IMR-90 (cell line): ENCODE data around the gene ZNF385C. TPM values are rescaled to one million over a fixed set of nuclear protein-coding genes. Genes with fewer than 3 reads are reported as not detected.
A peak's percentile ranks its signal among the peaks of the same experiment; 100 is the strongest.

ENCODE experiments used
- ATAC-seq: fragments of 200-7000 bp; cut with Tn5 transposase; 2 replicates; pipeline ENCODE4 v1.9.1; 2020; ENCODE audit warnings: low read depth, mild to moderate bottlenecking, moderate library complexity
- BruUV-seq: library from RNA; stranded (reverse); fragments of 400-500 nt; replicated peaks from 2 replicates; lab custom pipeline; 2021; lab: Mats Ljungman, UMichigan
- CTCF ChIA-PET: fragments of 300-600 bp; formaldehyde crosslinking; extraction: SDS; loops from one replicate; lab custom pipeline; 2021; ENCODE audit warnings: antibody characterized with exemption; lab: Yijun Ruan, JAX
- POLR2A ChIA-PET: fragments of 300-600 bp; sonication (Branson Sonifier 250); formaldehyde crosslinking; loops from one replicate; lab custom pipeline; 2022; ENCODE audit warnings: antibody characterized with exemption; ENCODE audit not compliant: unreplicated experiment; lab: Charles Lee
- DNase-seq: peaks from one replicate; pipeline ENCODE4 v3.0.0; 2013
- H2AFZ ChIP-seq: replicated peaks from 2 replicates; pipeline ENCODE3; 2013; ENCODE audit warnings: low read length, mild to moderate bottlenecking; ENCODE audit not compliant: poor library complexity
- H2AK5ac ChIP-seq: 2 replicates; pipeline ENCODE4 v1.6.1; 2013; ENCODE audit warnings: low read depth, low read length, inconsistent platforms
- H2AK9ac ChIP-seq: replicated peaks from 2 replicates; pipeline ENCODE3; 2013; ENCODE audit warnings: mild to moderate bottlenecking, low read depth, low read length, moderate library complexity; ENCODE audit not compliant: poor library complexity
- H2BK120ac ChIP-seq: 2 replicates; pipeline ENCODE4 v1.6.1; 2013; ENCODE audit warnings: low read depth, low read length, inconsistent platforms
- H2BK15ac ChIP-seq: 3 replicates; pipeline ENCODE4 v1.6.1; 2013; ENCODE audit warnings: low read depth, low read length, inconsistent platforms
- H2BK20ac ChIP-seq: 2 replicates; pipeline ENCODE4 v1.6.1; 2013; ENCODE audit warnings: low read depth, mild to moderate bottlenecking, inconsistent platforms, low read length, moderate library complexity
- H2BK5ac ChIP-seq: 2 replicates; pipeline ENCODE4 v1.6.1; 2013; ENCODE audit warnings: mild to moderate bottlenecking, low read depth, low read length, inconsistent platforms; ENCODE audit not compliant: poor library complexity, severe bottlenecking
- H3K14ac ChIP-seq: replicated peaks from 2 replicates; pipeline ENCODE4 v1.6.1; 2013; ENCODE audit warnings: low read depth, low read length, inconsistent platforms
- H3K18ac ChIP-seq: 2 replicates; pipeline ENCODE4 v1.6.1; 2013; ENCODE audit warnings: low read depth, low read length, control low read depth
- H3K23ac ChIP-seq: 2 replicates; pipeline ENCODE4 v1.6.1; 2013; ENCODE audit warnings: low read depth, low read length, inconsistent platforms
- H3K27ac ChIP-seq: 2 replicates; pipeline ENCODE4 v1.5.1; 2013; ENCODE audit warnings: mild to moderate bottlenecking, control low read depth, low read length; ENCODE audit not compliant: insufficient read depth
- H3K27me3 ChIP-seq: 2 replicates; pipeline ENCODE4 v1.6.1; 2013; ENCODE audit warnings: low read length; ENCODE audit not compliant: control insufficient read depth, insufficient read depth
- H3K36me3 ChIP-seq: 2 replicates; pipeline ENCODE4 v1.6.1; 2013; ENCODE audit warnings: low read length, mixed read lengths; ENCODE audit not compliant: control insufficient read depth, insufficient read depth
- H3K4ac ChIP-seq: 2 replicates; pipeline ENCODE4 v1.6.1; 2013; ENCODE audit warnings: low read depth, low read length, inconsistent platforms
- H3K4me1 ChIP-seq: 2 replicates; pipeline ENCODE4 v1.6.1; 2013; ENCODE audit warnings: low read length, mixed read lengths; ENCODE audit not compliant: control insufficient read depth, insufficient read depth
- H3K4me2 ChIP-seq: 2 replicates; pipeline ENCODE4 v1.6.1; 2013; ENCODE audit warnings: low read depth, mild to moderate bottlenecking, control low read depth, low read length, moderate library complexity
- H3K4me3 ChIP-seq: 2 replicates; pipeline ENCODE4 v1.5.1; 2013; ENCODE audit warnings: low read depth, mild to moderate bottlenecking, control low read depth, low read length, moderate library complexity; ENCODE audit not compliant: insufficient read depth
- H3K56ac ChIP-seq: 2 replicates; pipeline ENCODE4 v1.6.1; 2013; ENCODE audit warnings: low read length, inconsistent platforms; ENCODE audit not compliant: insufficient read depth; ENCODE audit errors: extremely low read depth
- H3K79me1 ChIP-seq, 2 experiments: 2 replicates each; pipeline ENCODE4 v1.6.1; 2013; ENCODE audit warnings: low read length in 2 of 2, inconsistent platforms in 1 of 2, low read depth in 1 of 2
- H3K9ac ChIP-seq: 2 replicates; pipeline ENCODE4 v1.6.1; 2013; ENCODE audit warnings: low read depth, low read length, control low read depth
- H3K9me1 ChIP-seq: 2 replicates; pipeline ENCODE4 v1.6.1; 2013; ENCODE audit warnings: low read length, inconsistent platforms; ENCODE audit not compliant: insufficient read depth
- H3K9me3 ChIP-seq: 2 replicates; pipeline ENCODE4 v1.6.1; 2013; ENCODE audit warnings: low read length; ENCODE audit not compliant: control insufficient read depth, insufficient read depth
- H4K20me1 ChIP-seq: 2 replicates; pipeline ENCODE4 v1.6.1; 2013; ENCODE audit warnings: low read length, inconsistent platforms; ENCODE audit not compliant: insufficient read depth
- H4K5ac ChIP-seq: 2 replicates; pipeline ENCODE4 v1.6.1; 2013; ENCODE audit warnings: mild to moderate bottlenecking, low read depth, low read length, control low read depth
- H4K8ac ChIP-seq, 2 experiments: 2 replicates each; pipeline ENCODE4 v1.6.1; 2013; ENCODE audit warnings: low read depth in 2 of 2, low read length in 2 of 2, control low read depth in 1 of 2, inconsistent platforms in 1 of 2
- H4K91ac ChIP-seq: 2 replicates; pipeline ENCODE4 v1.6.1; 2013; ENCODE audit warnings: low read depth, low read length, inconsistent platforms; ENCODE audit not compliant: insufficient read depth
- BHLHE40 ChIP-seq: fragments of 150-350 bp; IDR thresholded peaks from 2 replicates; pipeline ENCODE4 v1.6.1; 2016; ENCODE audit warnings: mild to moderate bottlenecking, low read depth, low read length
- CEBPB ChIP-seq: IDR thresholded peaks from 2 replicates; pipeline ENCODE4 v1.6.1; 2012; ENCODE audit warnings: low read depth, low read length, improper control_type of control experiment
- CHD1 ChIP-seq: IDR thresholded peaks from 2 replicates; pipeline ENCODE4 v1.6.1; 2012; ENCODE audit warnings: low read depth, low read length, improper control_type of control experiment
- FOS ChIP-seq: fragments of 150-350 bp; IDR thresholded peaks from 2 replicates; pipeline ENCODE4 v1.6.1; 2016; ENCODE audit warnings: low read depth, low read length
- MAFK ChIP-seq: IDR thresholded peaks from 2 replicates; pipeline ENCODE4 v1.6.1; 2012; ENCODE audit warnings: low read depth, low read length, improper control_type of control experiment
- MAZ ChIP-seq: IDR thresholded peaks from 2 replicates; pipeline ENCODE4 v1.6.1; 2012; ENCODE audit warnings: low read depth, mild to moderate bottlenecking, low read length, improper control_type of control experiment, moderate library complexity, borderline replicate concordance
- MXI1 ChIP-seq: IDR thresholded peaks from 2 replicates; pipeline ENCODE4 v1.6.1; 2012; ENCODE audit warnings: low read depth, mild to moderate bottlenecking, low read length, moderate library complexity, borderline replicate concordance
- NFE2L2 ChIP-seq: fragments of 150-350 bp; IDR thresholded peaks from 2 replicates; pipeline ENCODE4 v1.6.1; 2016; ENCODE audit warnings: low read depth, mild to moderate bottlenecking, low read length
- POLR2A ChIP-seq: IDR thresholded peaks from 2 replicates; pipeline ENCODE4 v1.6.1; 2012; ENCODE audit warnings: mild to moderate bottlenecking, low read depth, low read length
- RAD21 ChIP-seq: IDR thresholded peaks from 2 replicates; pipeline ENCODE4 v1.6.1; 2012; ENCODE audit warnings: low read length, improper control_type of control experiment
- RCOR1 ChIP-seq: IDR thresholded peaks from 2 replicates; pipeline ENCODE4 v1.6.1; 2012; ENCODE audit warnings: mild to moderate bottlenecking, low read length, improper control_type of control experiment; ENCODE audit not compliant: insufficient replicate concordance
- RFX5 ChIP-seq: IDR thresholded peaks from 2 replicates; pipeline ENCODE4 v1.8.0; 2012; ENCODE audit warnings: low read depth, mild to moderate bottlenecking, low read length, moderate library complexity
- SMC3 ChIP-seq: fragments of 150-350 bp; IDR thresholded peaks from 2 replicates; pipeline ENCODE4 v1.6.1; 2016; ENCODE audit warnings: low read depth, mild to moderate bottlenecking, antibody characterized with exemption, low read length, moderate library complexity
- WGBS, 2 experiments: methylation state at CpG; one replicate each; pipeline versions ENCODE4 v1.1.5 to v1.1.7; 2013; ENCODE audit warnings: missing lambda C conversion rate in 2 of 2; ENCODE audit not compliant: insufficient read length in 1 of 2; ENCODE audit errors: extremely low coverage in 2 of 2; 5-methylcytosine and 5-hydroxymethylcytosine counted together
- dilution Hi-C: fragments of 300-500 bp; cut with HindIII; formaldehyde crosslinking; loops from one replicate; pipeline ENCODE4 v1.14.3; 2018; ENCODE audit warnings: low sequenced_read_pairs; ENCODE audit not compliant: unreplicated experiment
- in situ Hi-C: fragments of 300-500 bp; cut with MboI; formaldehyde crosslinking; loops from 3 replicates; pipeline ENCODE4 v1.14.3; 2019; ENCODE audit warnings: low sequenced_read_pairs, inconsistent platforms, mixed read lengths
- intact Hi-C: fragments of 100-400 bp; cut with micrococcal nuclease; formaldehyde crosslinking; loops from 2 replicates; pipeline ENCODE4 v1.10.0; 2022
- polyA plus RNA-seq, 3 experiments: library from polyadenylated mRNA; depleted of rRNA; stranded (reverse); fragments of >200 nt; gene quantifications; 2 replicates each; pipeline ENCODE4 v1.2.3, GENCODE V29; 2012; ENCODE audit warnings: low replicate concordance in 1 of 3
- total RNA-seq: library from RNA; depleted of rRNA; stranded (reverse); fragments of >200 nt; gene quantifications from 2 replicates; pipeline ENCODE4 v1.2.3, GENCODE V29; 2012
- TF ChIP-seq, protein P1 (sequence below): conservative IDR thresholded peaks from 2 replicates; pipeline ENCODE4 v1.5.1; 2012; ENCODE audit warnings: mild to moderate bottlenecking, low read depth, low read length, improper control_type of control experiment
- TF ChIP-seq, protein P2 (sequence below): fragments of 150-350 bp; IDR thresholded peaks from 2 replicates; pipeline ENCODE4 v1.6.1; 2016; ENCODE audit warnings: low read depth, mild to moderate bottlenecking, low read length, moderate library complexity, borderline replicate concordance
- TF ChIP-seq, protein P3 (sequence below): fragments of 150-350 bp; IDR thresholded peaks from 2 replicates; pipeline ENCODE4 v1.6.1; 2017; ENCODE audit warnings: mild to moderate bottlenecking, antibody characterized with exemption, low read length, low read depth

The ZNF385C gene
- total and polyA plus RNA-seq, 2 of the 4 experiments (the other 2 are of a cell fraction) = not detected

DNA sequence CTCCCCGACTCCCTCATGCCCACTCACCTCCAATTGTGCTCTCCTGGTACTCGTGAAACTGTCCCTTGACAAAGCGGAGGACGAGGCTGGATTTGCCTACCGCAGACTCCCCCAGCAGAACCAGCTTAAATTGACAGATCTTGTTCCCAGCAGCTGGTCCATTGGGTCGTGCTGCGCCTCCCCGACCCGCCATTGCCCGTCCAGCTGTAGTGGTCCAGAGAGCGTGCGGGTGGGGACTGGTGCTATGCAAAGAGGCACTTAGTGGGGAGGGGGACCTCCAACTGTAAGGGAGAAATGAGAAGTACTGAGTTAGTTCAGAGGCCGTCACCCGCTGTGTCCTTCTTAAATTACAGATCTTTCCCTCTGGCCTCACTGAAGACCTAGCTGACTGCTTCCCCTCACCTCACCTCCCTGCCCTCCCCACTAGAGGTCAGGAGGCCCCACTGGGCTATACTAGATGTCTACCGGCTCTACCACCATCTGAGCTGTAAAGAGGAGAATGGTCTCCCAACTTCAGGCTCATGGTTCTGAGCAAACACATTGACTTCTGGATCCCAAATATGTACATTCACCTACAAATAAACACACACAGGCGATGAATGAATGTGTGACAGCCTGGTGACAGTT is 32.1 kb upstream of the ZNF385C start:
- Histone ChIP-seq H2AK9ac (no peak overlapping the region), H3K4me1 (peaks cover 19% of the 10 kb centered on the region), H3K4ac (no peak overlapping the region), H3K9me1 (peaks cover 43% of the 10 kb centered on the region), H3K4me2 (no peak overlapping the region), H3K9me3 (no peaks in the 10 kb centered on the region), H3K27me3 (no peaks in the 10 kb centered on the region), H3K79me1 (peaks cover 44 to 74% of the 10 kb centered on the region in 2 experiments), H4K20me1 (peaks cover 53% of the 10 kb centered on the region), H3K27ac (no peak overlapping the region), H3K14ac (no peak overlapping the region), H3K18ac (no peak overlapping the region), H2BK5ac (no peak overlapping the region), H2AK5ac (no peak overlapping the region), H4K91ac (no peak overlapping the region), H2AFZ (peak overlapping the region; percentile 2), H2BK120ac (no peak overlapping the region), H4K8ac (no peak overlapping the region), H4K5ac (no peak overlapping the region), H3K4me3 (no peak overlapping the region), H3K23ac (no peak overlapping the region), H3K56ac (no peak overlapping the region), H2BK20ac (no peak overlapping the region), H3K36me3 (peaks cover 46% of the 10 kb centered on the region), H2BK15ac (no peak overlapping the region), H3K9ac (no peak overlapping the region)
- no peak for ATAC-seq
- dilution Hi-C loops = no loop called here
- TF ChIP-seq CHD1 (no peak), RFX5 (no peak), FOS (no peak), POLR2A (no peak), RCOR1 (no peak), MAFK (no peak), MXI1 (no peak), SMC3 (no peak), BHLHE40 (no peak), RAD21 (no peak), MAZ (no peak), NFE2L2 (no peak), CEBPB (no peak)
- TF ChIP-seq, protein P1, sequence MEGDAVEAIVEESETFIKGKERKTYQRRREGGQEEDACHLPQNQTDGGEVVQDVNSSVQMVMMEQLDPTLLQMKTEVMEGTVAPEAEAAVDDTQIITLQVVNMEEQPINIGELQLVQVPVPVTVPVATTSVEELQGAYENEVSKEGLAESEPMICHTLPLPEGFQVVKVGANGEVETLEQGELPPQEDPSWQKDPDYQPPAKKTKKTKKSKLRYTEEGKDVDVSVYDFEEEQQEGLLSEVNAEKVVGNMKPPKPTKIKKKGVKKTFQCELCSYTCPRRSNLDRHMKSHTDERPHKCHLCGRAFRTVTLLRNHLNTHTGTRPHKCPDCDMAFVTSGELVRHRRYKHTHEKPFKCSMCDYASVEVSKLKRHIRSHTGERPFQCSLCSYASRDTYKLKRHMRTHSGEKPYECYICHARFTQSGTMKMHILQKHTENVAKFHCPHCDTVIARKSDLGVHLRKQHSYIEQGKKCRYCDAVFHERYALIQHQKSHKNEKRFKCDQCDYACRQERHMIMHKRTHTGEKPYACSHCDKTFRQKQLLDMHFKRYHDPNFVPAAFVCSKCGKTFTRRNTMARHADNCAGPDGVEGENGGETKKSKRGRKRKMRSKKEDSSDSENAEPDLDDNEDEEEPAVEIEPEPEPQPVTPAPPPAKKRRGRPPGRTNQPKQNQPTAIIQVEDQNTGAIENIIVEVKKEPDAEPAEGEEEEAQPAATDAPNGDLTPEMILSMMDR = no peak
- TF ChIP-seq, protein P2, sequence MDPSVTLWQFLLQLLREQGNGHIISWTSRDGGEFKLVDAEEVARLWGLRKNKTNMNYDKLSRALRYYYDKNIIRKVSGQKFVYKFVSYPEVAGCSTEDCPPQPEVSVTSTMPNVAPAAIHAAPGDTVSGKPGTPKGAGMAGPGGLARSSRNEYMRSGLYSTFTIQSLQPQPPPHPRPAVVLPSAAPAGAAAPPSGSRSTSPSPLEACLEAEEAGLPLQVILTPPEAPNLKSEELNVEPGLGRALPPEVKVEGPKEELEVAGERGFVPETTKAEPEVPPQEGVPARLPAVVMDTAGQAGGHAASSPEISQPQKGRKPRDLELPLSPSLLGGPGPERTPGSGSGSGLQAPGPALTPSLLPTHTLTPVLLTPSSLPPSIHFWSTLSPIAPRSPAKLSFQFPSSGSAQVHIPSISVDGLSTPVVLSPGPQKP = no peak
- TF ChIP-seq, protein P3, sequence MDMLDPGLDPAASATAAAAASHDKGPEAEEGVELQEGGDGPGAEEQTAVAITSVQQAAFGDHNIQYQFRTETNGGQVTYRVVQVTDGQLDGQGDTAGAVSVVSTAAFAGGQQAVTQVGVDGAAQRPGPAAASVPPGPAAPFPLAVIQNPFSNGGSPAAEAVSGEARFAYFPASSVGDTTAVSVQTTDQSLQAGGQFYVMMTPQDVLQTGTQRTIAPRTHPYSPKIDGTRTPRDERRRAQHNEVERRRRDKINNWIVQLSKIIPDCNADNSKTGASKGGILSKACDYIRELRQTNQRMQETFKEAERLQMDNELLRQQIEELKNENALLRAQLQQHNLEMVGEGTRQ = no peak
- BruUV-seq = no TSS peak
- ChIA-PET CTCF (no interaction called here), POLR2A (no interaction called here)
- WGBS, 2 experiments = no CpG with 5 or more reads among the region's 16 CpGs
- in situ Hi-C loops = no loop called here
- intact Hi-C loops = loop anchor here (10.0 kb wide), 1 partner anchor 394 kb away; no protein-coding TSS in a partner anchor
- no peak for DNase-seq
